ENCODE data around the gene IL10RB. TPM values are rescaled to one million over a fixed set of nuclear protein-coding genes. Genes with fewer than 3 reads are reported as not detected.

Gene IL10RB
- total and polyA plus RNA-seq, 2 of the 4 experiments (the other 2 are of a cell fraction), result 20.1 to 45.2 TPM

GRCh38 chr21:33236013-33236686 is 30.0 kb upstream of the IL10RB start (continued):
- no peak for TF ChIP-seq CTCF (conservative IDR thresholded peaks at IDR 0.05; ENCODE audit: low read depth, low read length)

- Histone ChIP-seq H4K91ac (ENCODE audit: insufficient read depth, low read depth, low read length) (no peak overlapping the region), H4K8ac (ENCODE audit: low read depth in 2 of 2, low read length in 2 of 2) (no peak overlapping the region), H2AK9ac (replicated peaks; ENCODE audit: low read depth, low read length, poor library complexity) (no peak overlapping the region), H4K5ac (ENCODE audit: low read depth, low read length) (no peak overlapping the region), H2BK5ac (ENCODE audit: low read depth, low read length, poor library complexity, severe bottlenecking) (no peak overlapping the region), H4K20me1 (ENCODE audit: insufficient read depth, low read length) (peaks cover 15% of the 10 kb centered on the region; the same call in 1 of the 2 replicates), H2AK5ac (ENCODE audit: low read depth, low read length) (no peak overlapping the region), H3K9me3 (ENCODE audit: control insufficient read depth, insufficient read depth, low read length) (no peaks in the 10 kb centered on the region), H2BK120ac (ENCODE audit: low read depth, low read length) (no peak overlapping the region), H3K4me3 (ENCODE audit: insufficient read depth, low read depth, low read length) (no peak overlapping the region), H3K9me1 (ENCODE audit: insufficient read depth, low read length) (peaks cover 7% of the 10 kb centered on the region; the same call in 1 of the 2 replicates), H3K36me3 (ENCODE audit: control insufficient read depth, insufficient read depth, low read length) (peaks cover under 1% of the 10 kb centered on the region; the same call in 1 of the 2 replicates), H3K56ac (ENCODE audit: extremely low read depth, insufficient read depth, low read length) (no peak overlapping the region), H3K4me1 (ENCODE audit: control insufficient read depth, insufficient read depth, low read length) (peaks cover 4% of the 10 kb centered on the region), H3K27ac (ENCODE audit: insufficient read depth, low read length) (no peak overlapping the region), H2BK20ac (ENCODE audit: low read depth, low read length) (no peak overlapping the region), H3K4ac (ENCODE audit: low read depth, low read length) (no peak overlapping the region), H3K27me3 (ENCODE audit: control insufficient read depth, insufficient read depth, low read length) (no peaks in the 10 kb centered on the region), H3K9ac (ENCODE audit: low read depth, low read length) (no peak overlapping the region), H3K14ac (replicated peaks; ENCODE audit: low read depth, low read length) (no peak overlapping the region), H3K18ac (ENCODE audit: low read depth, low read length) (no peak overlapping the region), H3K79me1 (ENCODE audit: low read depth in 1 of 2, low read length in 2 of 2) (peaks cover 24 to 42% of the 10 kb centered on the region in 2 experiments), H3K4me2 (ENCODE audit: low read depth, low read length) (no peak overlapping the region), H2AFZ (replicated peaks; ENCODE audit: low read length, poor library complexity) (no peak overlapping the region), H2BK15ac (ENCODE audit: low read depth, low read length) (no peak overlapping the region), H3K23ac (ENCODE audit: low read depth, low read length) (no peak overlapping the region)
- intact Hi-C loops (cut with micrococcal nuclease), result no loop called here
- no TSS peak for BruUV-seq (replicated peaks)
- ATAC-seq (ENCODE audit: low read depth) (no peak), DNase-seq (no peak)
- in situ Hi-C loops (cut with MboI; ENCODE audit: low sequenced_read_pairs), result no loop called here
- POLR2A ChIA-PET (ENCODE audit: unreplicated experiment), result no interaction called here
- CTCF ChIA-PET, result no interaction called here
- no CpG with 5 or more reads among the region's 2 CpGs for WGBS, 2 experiments (ENCODE audit: extremely low coverage in 2 of 2, insufficient read length in 1 of 2)
- dilution Hi-C loops (cut with HindIII; ENCODE audit: low sequenced_read_pairs, unreplicated experiment), result no loop called here
- no peak for TF ChIP-seq MAFK (IDR thresholded peaks at IDR 0.05; ENCODE audit: low read depth, low read length)
- TF ChIP-seq FOS (IDR thresholded peaks at IDR 0.05; ENCODE audit: low read depth, low read length), result no peak
- TF ChIP-seq RFX5 (IDR thresholded peaks at IDR 0.05; ENCODE audit: low read depth, low read length), result no peak
- no peak for TF ChIP-seq ELK1 (IDR thresholded peaks at IDR 0.05; ENCODE audit: borderline replicate concordance, low read depth, low read length)
- TF ChIP-seq MAZ (IDR thresholded peaks at IDR 0.05; ENCODE audit: borderline replicate concordance, low read depth, low read length), result no peak
- TF ChIP-seq RAD21 (IDR thresholded peaks at IDR 0.05; ENCODE audit: low read length), result no peak
- TF ChIP-seq CEBPB (IDR thresholded peaks at IDR 0.05; ENCODE audit: low read depth, low read length), result no peak
- no peak for TF ChIP-seq CTCF (conservative IDR thresholded peaks at IDR 0.05; ENCODE audit: low read depth, low read length)
- no peak for TF ChIP-seq NFE2L2 (IDR thresholded peaks at IDR 0.05; ENCODE audit: low read depth, low read length)
- no peak for TF ChIP-seq SMC3 (IDR thresholded peaks at IDR 0.05; ENCODE audit: low read depth, low read length)
- no peak for TF ChIP-seq CHD1 (IDR thresholded peaks at IDR 0.05; ENCODE audit: low read depth, low read length)
Measured at GRCh38 chr21:33236766-33237165, 29.4 kb upstream of the IL10RB start.

Measured in IMR-90 (cell line).